Measurements from ENCODE around the gene RAB36. TPM values are rescaled to one million over a fixed set of nuclear protein-coding genes. Genes with fewer than 3 reads are reported as not detected.

RAB36 gene
- polyA plus RNA-seq, 1 of the 3 experiments (the other 2 are of a cell fraction) = 6.6 TPM

DNA sequence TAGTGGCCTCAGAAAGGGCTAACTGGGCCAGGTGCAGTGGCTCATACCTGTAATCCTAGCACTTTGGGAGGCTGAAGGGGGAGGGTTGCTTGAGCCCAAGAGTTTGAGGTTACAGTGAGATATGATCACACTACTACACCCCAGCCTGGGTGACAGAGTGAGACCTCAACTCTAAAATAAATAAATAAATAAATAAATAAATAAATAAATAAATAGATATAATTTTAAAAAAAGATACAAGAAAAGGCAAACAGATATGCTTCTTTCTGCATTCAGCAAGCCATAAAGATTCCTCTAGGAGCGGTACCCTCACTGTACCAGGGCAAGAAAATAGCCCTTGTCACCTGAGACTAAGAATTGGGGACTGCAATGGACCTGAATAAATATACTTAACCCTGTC lies 2.2 kb upstream of the RAB36 start:
- no peak for DNase-seq
- ChIA-PET POLR2A (no interaction called here), CTCF (interaction anchor here (1.0 kb wide), 1 partner anchor 10 kb away, joined by 3 read pairs; no protein-coding TSS in a partner anchor)
- Histone ChIP-seq H3K9ac (no peak overlapping the region), H3K9me2 (no peaks in the 10 kb centered on the region), H3K27ac (ENCODE audit: low read depth in 2 of 2, low read length in 1 of 2) (no peak overlapping the region), H4K20me1 (ENCODE audit: insufficient read depth) (no peaks in the 10 kb centered on the region), H3K4me3 (ENCODE audit: low read depth in 2 of 2, low read length in 1 of 2) (no peak overlapping the region), H3K4me2 (no peak overlapping the region), H3K27me3 (ENCODE audit: insufficient read depth) (no peaks in the 10 kb centered on the region), H3K36me3 (replicated peaks in 1 of 2; ENCODE audit: control insufficient read depth in 1 of 2, insufficient read depth in 2 of 2, low read length in 1 of 2) (peaks cover 0 to 2% of the 10 kb centered on the region in 2 experiments), H3K4me1 (ENCODE audit: control insufficient read depth in 1 of 2, insufficient read depth in 2 of 2, low read depth in 1 of 2, low read length in 1 of 2) (peaks cover 6 to 17% of the 10 kb centered on the region in 2 experiments; a peak in 1 of 4 replicates), H2AFZ (ENCODE audit: low read depth) (no peak overlapping the region), H3K9me3 (no peaks in the 10 kb centered on the region), H3F3A (replicated peaks; ENCODE audit: insufficient read depth) (no peaks in the 10 kb centered on the region), H3K79me2 (ENCODE audit: insufficient read depth) (peaks cover 4% of the 10 kb centered on the region; the same call in 1 of the 2 replicates)
- TF ChIP-seq TEAD4 (IDR thresholded peaks at IDR 0.05; ENCODE audit: borderline replicate concordance, insufficient read depth) (no peak), YY1 (IDR thresholded peaks at IDR 0.05; ENCODE audit: low read depth) (no peak), FOSL2 (IDR thresholded peaks at IDR 0.05; ENCODE audit: borderline replicate concordance, low read depth) (no peak), GABPA (IDR thresholded peaks at IDR 0.05; ENCODE audit: low read depth) (no peak), TAF1 (IDR thresholded peaks at IDR 0.05; ENCODE audit: borderline replicate concordance, low read depth, low read length) (no peak), ELF1 (IDR thresholded peaks at IDR 0.05) (no peak), RFX5 (IDR thresholded peaks at IDR 0.05; ENCODE audit: low read length) (no peak), RAD21 (IDR thresholded peaks at IDR 0.05; ENCODE audit: low read length) (no peak), FOXM1 (IDR thresholded peaks at IDR 0.05; ENCODE audit: low read depth) (no peak), JUND (IDR thresholded peaks at IDR 0.05) (no peak), FOXJ3 (CRISPR knock-in tag; IDR thresholded peaks at IDR 0.05) (no peak), NFIC (IDR thresholded peaks at IDR 0.05; ENCODE audit: borderline replicate concordance) (no peak), PBX3 (IDR thresholded peaks at IDR 0.05) (no peak), GATA2 (CRISPR knock-in tag; IDR thresholded peaks at IDR 0.05) (no peak), NRF1 (IDR thresholded peaks at IDR 0.05; ENCODE audit: low read depth, low read length) (no peak)
- TF ChIP-seq, protein P1, sequence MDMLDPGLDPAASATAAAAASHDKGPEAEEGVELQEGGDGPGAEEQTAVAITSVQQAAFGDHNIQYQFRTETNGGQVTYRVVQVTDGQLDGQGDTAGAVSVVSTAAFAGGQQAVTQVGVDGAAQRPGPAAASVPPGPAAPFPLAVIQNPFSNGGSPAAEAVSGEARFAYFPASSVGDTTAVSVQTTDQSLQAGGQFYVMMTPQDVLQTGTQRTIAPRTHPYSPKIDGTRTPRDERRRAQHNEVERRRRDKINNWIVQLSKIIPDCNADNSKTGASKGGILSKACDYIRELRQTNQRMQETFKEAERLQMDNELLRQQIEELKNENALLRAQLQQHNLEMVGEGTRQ (IDR thresholded peaks at IDR 0.05; ENCODE audit: borderline replicate concordance, low read depth, low read length) = no peak
- TF ChIP-seq, protein P2, sequence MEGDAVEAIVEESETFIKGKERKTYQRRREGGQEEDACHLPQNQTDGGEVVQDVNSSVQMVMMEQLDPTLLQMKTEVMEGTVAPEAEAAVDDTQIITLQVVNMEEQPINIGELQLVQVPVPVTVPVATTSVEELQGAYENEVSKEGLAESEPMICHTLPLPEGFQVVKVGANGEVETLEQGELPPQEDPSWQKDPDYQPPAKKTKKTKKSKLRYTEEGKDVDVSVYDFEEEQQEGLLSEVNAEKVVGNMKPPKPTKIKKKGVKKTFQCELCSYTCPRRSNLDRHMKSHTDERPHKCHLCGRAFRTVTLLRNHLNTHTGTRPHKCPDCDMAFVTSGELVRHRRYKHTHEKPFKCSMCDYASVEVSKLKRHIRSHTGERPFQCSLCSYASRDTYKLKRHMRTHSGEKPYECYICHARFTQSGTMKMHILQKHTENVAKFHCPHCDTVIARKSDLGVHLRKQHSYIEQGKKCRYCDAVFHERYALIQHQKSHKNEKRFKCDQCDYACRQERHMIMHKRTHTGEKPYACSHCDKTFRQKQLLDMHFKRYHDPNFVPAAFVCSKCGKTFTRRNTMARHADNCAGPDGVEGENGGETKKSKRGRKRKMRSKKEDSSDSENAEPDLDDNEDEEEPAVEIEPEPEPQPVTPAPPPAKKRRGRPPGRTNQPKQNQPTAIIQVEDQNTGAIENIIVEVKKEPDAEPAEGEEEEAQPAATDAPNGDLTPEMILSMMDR (IDR thresholded peaks at IDR 0.05) = no peak
- TF ChIP-seq, protein P3, sequence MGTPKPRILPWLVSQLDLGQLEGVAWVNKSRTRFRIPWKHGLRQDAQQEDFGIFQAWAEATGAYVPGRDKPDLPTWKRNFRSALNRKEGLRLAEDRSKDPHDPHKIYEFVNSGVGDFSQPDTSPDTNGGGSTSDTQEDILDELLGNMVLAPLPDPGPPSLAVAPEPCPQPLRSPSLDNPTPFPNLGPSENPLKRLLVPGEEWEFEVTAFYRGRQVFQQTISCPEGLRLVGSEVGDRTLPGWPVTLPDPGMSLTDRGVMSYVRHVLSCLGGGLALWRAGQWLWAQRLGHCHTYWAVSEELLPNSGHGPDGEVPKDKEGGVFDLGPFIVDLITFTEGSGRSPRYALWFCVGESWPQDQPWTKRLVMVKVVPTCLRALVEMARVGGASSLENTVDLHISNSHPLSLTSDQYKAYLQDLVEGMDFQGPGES (IDR thresholded peaks at IDR 0.05; ENCODE audit: low read depth, low read length) = no peak
- TF ChIP-seq, protein P4, sequence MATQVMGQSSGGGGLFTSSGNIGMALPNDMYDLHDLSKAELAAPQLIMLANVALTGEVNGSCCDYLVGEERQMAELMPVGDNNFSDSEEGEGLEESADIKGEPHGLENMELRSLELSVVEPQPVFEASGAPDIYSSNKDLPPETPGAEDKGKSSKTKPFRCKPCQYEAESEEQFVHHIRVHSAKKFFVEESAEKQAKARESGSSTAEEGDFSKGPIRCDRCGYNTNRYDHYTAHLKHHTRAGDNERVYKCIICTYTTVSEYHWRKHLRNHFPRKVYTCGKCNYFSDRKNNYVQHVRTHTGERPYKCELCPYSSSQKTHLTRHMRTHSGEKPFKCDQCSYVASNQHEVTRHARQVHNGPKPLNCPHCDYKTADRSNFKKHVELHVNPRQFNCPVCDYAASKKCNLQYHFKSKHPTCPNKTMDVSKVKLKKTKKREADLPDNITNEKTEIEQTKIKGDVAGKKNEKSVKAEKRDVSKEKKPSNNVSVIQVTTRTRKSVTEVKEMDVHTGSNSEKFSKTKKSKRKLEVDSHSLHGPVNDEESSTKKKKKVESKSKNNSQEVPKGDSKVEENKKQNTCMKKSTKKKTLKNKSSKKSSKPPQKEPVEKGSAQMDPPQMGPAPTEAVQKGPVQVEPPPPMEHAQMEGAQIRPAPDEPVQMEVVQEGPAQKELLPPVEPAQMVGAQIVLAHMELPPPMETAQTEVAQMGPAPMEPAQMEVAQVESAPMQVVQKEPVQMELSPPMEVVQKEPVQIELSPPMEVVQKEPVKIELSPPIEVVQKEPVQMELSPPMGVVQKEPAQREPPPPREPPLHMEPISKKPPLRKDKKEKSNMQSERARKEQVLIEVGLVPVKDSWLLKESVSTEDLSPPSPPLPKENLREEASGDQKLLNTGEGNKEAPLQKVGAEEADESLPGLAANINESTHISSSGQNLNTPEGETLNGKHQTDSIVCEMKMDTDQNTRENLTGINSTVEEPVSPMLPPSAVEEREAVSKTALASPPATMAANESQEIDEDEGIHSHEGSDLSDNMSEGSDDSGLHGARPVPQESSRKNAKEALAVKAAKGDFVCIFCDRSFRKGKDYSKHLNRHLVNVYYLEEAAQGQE (IDR thresholded peaks at IDR 0.05; ENCODE audit: low read depth, low read length) = no peak
- WGBS (ENCODE audit: low lambda C conversion rate) = 100% methylated on average over 1 of the region's 1 CpG

All from SK-N-SH (cell line).